ENCODE results near the gene TOP2A.
"Not testable (repeated sequence)": the region's sequence is repeated elsewhere in the genome, so short reads cannot be mapped to it uniquely, and the experiment has no call there.

The TOP2A gene

GRCh38 chr17:40369923-40370322, 47.8 kb downstream of the TOP2A start:
- Mint-ChIP-seq H3K36me3 (ENCODE audit: low read depth) (peaks cover 2% of the 10 kb centered on the region), H3K9me3 (peaks cover 7% of the 10 kb centered on the region), H3K27ac (no peak overlapping the region), H3K4me1 (ENCODE audit: low read depth) (peaks cover 18% of the 10 kb centered on the region), H3K27me3 (ENCODE audit: low read depth) (no peaks in the 10 kb centered on the region), H3K4me3 (no peak overlapping the region)
- no peak for DNase-seq (ENCODE audit: low spot score)

- not testable (repeated sequence) for H3K27ac Mint-ChIP-seq; H3K36me3 Mint-ChIP-seq (ENCODE audit: low read depth); H3K4me3 Mint-ChIP-seq; DNase-seq (ENCODE audit: low spot score); H3K27me3 Mint-ChIP-seq (ENCODE audit: low read depth); H3K9me3 Mint-ChIP-seq
- H3K4me1 Mint-ChIP-seq (ENCODE audit: low read depth), result peaks cover 20% of the 10 kb centered on the region
Observed at GRCh38 chr17:40367728-40368127, 50.0 kb downstream of the TOP2A start.

GRCh38 chr17:40366861-40367518, 50.7 kb downstream of the TOP2A start:
- peaks cover 2% of the 10 kb centered on the region for H3K36me3 Mint-ChIP-seq (ENCODE audit: low read depth)
- H3K4me3 Mint-ChIP-seq, result no peak overlapping the region
- no peak overlapping the region for H3K27ac Mint-ChIP-seq
- H3K4me1 Mint-ChIP-seq (ENCODE audit: low read depth), result peaks cover 15% of the 10 kb centered on the region
- H3K9me3 Mint-ChIP-seq, result peaks cover 3% of the 10 kb centered on the region
- DNase-seq (ENCODE audit: low spot score), result no peak
- H3K27me3 Mint-ChIP-seq (ENCODE audit: low read depth), result no peaks in the 10 kb centered on the region

- no peak for DNase-seq (ENCODE audit: low spot score)
- Mint-ChIP-seq H3K27me3 (ENCODE audit: low read depth) (no peaks in the 10 kb centered on the region), H3K9me3 (peaks cover 1% of the 10 kb centered on the region), H3K4me3 (no peak overlapping the region), H3K27ac (no peak overlapping the region), H3K36me3 (ENCODE audit: low read depth) (peaks cover 2% of the 10 kb centered on the region), H3K4me1 (ENCODE audit: low read depth) (peaks cover 14% of the 10 kb centered on the region)
Observed at GRCh38 chr17:40366076-40366860, 51.4 kb downstream of the TOP2A start.

GRCh38 chr17:40364906-40365305, 52.8 kb downstream of the TOP2A start:
- H3K4me3 Mint-ChIP-seq, result peak overlapping the region; percentile 81

GRCh38 chr17:40364121-40364861, 53.4 kb downstream of the TOP2A start, which contains the start of gene GJD3:
TSS of gene GJD3 (minus strand) at chr17:40364737. CDS start at chr17:40363815, 922 bp downstream.
- peaks cover 2% of the 10 kb centered on the region for H3K36me3 Mint-ChIP-seq (ENCODE audit: low read depth)
- no peaks in the 10 kb centered on the region for H3K27me3 Mint-ChIP-seq (ENCODE audit: low read depth)
- peaks cover 14% of the 10 kb centered on the region for H3K4me1 Mint-ChIP-seq (ENCODE audit: low read depth)
- no peak within 1 kb of the TSS for H3K27ac Mint-ChIP-seq
- H3K9me3 Mint-ChIP-seq, result no peaks in the 10 kb centered on the region
- peak within 1 kb of the TSS; percentile 81 for H3K4me3 Mint-ChIP-seq
- DNase-seq (ENCODE audit: low spot score), result no peak

More at GRCh38 chr17:40364906-40365305, 52.8 kb downstream of the TOP2A start:
- Mint-ChIP-seq H3K27me3 (ENCODE audit: low read depth) (no peaks in the 10 kb centered on the region), H3K36me3 (ENCODE audit: low read depth) (peaks cover 2% of the 10 kb centered on the region), H3K9me3 (no peaks in the 10 kb centered on the region), H3K4me1 (ENCODE audit: low read depth) (peaks cover 14% of the 10 kb centered on the region), H3K27ac (no peak overlapping the region)
- no peak for DNase-seq (ENCODE audit: low spot score)

GRCh38 chr17:40363111-40363827, 54.4 kb downstream of the TOP2A start:
- Mint-ChIP-seq H3K9me3 (no peaks in the 10 kb centered on the region), H3K4me3 (peak overlapping the region; percentile 81), H3K36me3 (ENCODE audit: low read depth) (peaks cover 2% of the 10 kb centered on the region), H3K27ac (peak overlapping the region; percentile 36), H3K27me3 (ENCODE audit: low read depth) (no peaks in the 10 kb centered on the region), H3K4me1 (ENCODE audit: low read depth) (peaks cover 16% of the 10 kb centered on the region)
- DNase-seq (ENCODE audit: low spot score), result peak; percentile 32

GRCh38 chr17:40362696-40363110, 55.0 kb downstream of the TOP2A start:
- Mint-ChIP-seq H3K27me3 (ENCODE audit: low read depth) (no peaks in the 10 kb centered on the region), H3K4me3 (peak overlapping the region; percentile 64), H3K27ac (no peak overlapping the region), H3K4me1 (ENCODE audit: low read depth) (peaks cover 18% of the 10 kb centered on the region), H3K9me3 (no peaks in the 10 kb centered on the region), H3K36me3 (ENCODE audit: low read depth) (peaks cover 2% of the 10 kb centered on the region)
- peak; percentile 88 for DNase-seq (ENCODE audit: low spot score)

GRCh38 chr17:40361925-40362695, 55.6 kb downstream of the TOP2A start:
- H3K27me3 Mint-ChIP-seq (ENCODE audit: low read depth), result no peaks in the 10 kb centered on the region
- DNase-seq (ENCODE audit: low spot score), result no peak
- H3K9me3 Mint-ChIP-seq, result no peaks in the 10 kb centered on the region
- peaks cover 18% of the 10 kb centered on the region for H3K4me1 Mint-ChIP-seq (ENCODE audit: low read depth)
- peak overlapping the region; percentile 64 for H3K4me3 Mint-ChIP-seq
- H3K36me3 Mint-ChIP-seq (ENCODE audit: low read depth), result peaks cover 2% of the 10 kb centered on the region
- H3K27ac Mint-ChIP-seq, result no peak overlapping the region

- Mint-ChIP-seq H3K4me1 (ENCODE audit: low read depth) (peaks cover 18% of the 10 kb centered on the region), H3K27me3 (ENCODE audit: low read depth) (no peaks in the 10 kb centered on the region), H3K9me3 (no peaks in the 10 kb centered on the region), H3K4me3 (peak overlapping the region; percentile 24), H3K36me3 (ENCODE audit: low read depth) (peaks cover 4% of the 10 kb centered on the region), H3K27ac (no peak overlapping the region)
- DNase-seq (ENCODE audit: low spot score), result no peak
Observed at GRCh38 chr17:40361063-40361924, 56.4 kb downstream of the TOP2A start.

- Mint-ChIP-seq H3K27ac (no peak overlapping the region), H3K4me3 (no peak overlapping the region), H3K9me3 (no peaks in the 10 kb centered on the region), H3K4me1 (ENCODE audit: low read depth) (peaks cover 18% of the 10 kb centered on the region), H3K36me3 (ENCODE audit: low read depth) (peaks cover 7% of the 10 kb centered on the region), H3K27me3 (ENCODE audit: low read depth) (no peaks in the 10 kb centered on the region)
- DNase-seq (ENCODE audit: low spot score), result no peak
Observed at GRCh38 chr17:40360091-40360490, 57.6 kb downstream of the TOP2A start.

GRCh38 chr17:40358323-40359038, 59.2 kb downstream of the TOP2A start:
- Mint-ChIP-seq H3K27me3 (ENCODE audit: low read depth) (no peaks in the 10 kb centered on the region), H3K9me3 (no peaks in the 10 kb centered on the region), H3K4me1 (ENCODE audit: low read depth) (peaks cover 15% of the 10 kb centered on the region), H3K36me3 (ENCODE audit: low read depth) (peaks cover 18% of the 10 kb centered on the region), H3K4me3 (no peak overlapping the region), H3K27ac (peak overlapping the region; percentile 62)
- peak; percentile 82 for DNase-seq (ENCODE audit: low spot score)

Measured in T-helper 2 cell treated with Interferon-gamma antibody and Interleukin-4, amounts not matched to agents 5 μg/mL and 100 μg/mL, for 36 hours (primary cell).